HG02840 (cell line): ENCODE results near the gene RXRA.

ENCODE experiments used
- ATAC-seq: cut with Tn5 transposase; IDR thresholded peaks from one replicate; pipeline ENCODE4 v1.9.1; 2021; ENCODE audit warnings: mild to moderate bottlenecking, moderate library complexity, moderate number of reproducible peaks; ENCODE audit not compliant: unreplicated experiment, low FRiP score

RXRA gene

GRCh38 chr9:134477927-134478326, 151.7 kb downstream of the RXRA start:
- ATAC-seq, result no peak

- no peak for ATAC-seq
Observed at GRCh38 chr9:134481762-134482161, 155.5 kb downstream of the RXRA start.

- no peak for ATAC-seq
Observed at GRCh38 chr9:134482226-134482625, 156.0 kb downstream of the RXRA start.

GRCh38 chr9:134483361-134484184, 157.3 kb downstream of the RXRA start:
- no peak for ATAC-seq

- no peak for ATAC-seq
Observed at GRCh38 chr9:134484479-134484878, 158.2 kb downstream of the RXRA start.

- ATAC-seq, result no peak
Observed at GRCh38 chr9:134485653-134486052, 159.4 kb downstream of the RXRA start.

GRCh38 chr9:134486143-134486591, 159.9 kb downstream of the RXRA start:
- no peak for ATAC-seq

- ATAC-seq, result no peak
Observed at GRCh38 chr9:134486596-134486995, 160.3 kb downstream of the RXRA start.
